GM19239 (cell line): ENCODE results near the gene TAS2R20.
A peak's percentile ranks its signal among the peaks of the same experiment; 100 is the strongest.

Experiments used
- DNase-seq: peaks from one replicate; pipeline ENCODE4 v3.0.0; 2011; ENCODE audit warnings: low spot score; ENCODE audit not compliant: insufficient read length
- FAIRE-seq: peaks from 2 replicates; lab custom pipeline; 2011; peaks lifted over from hg19 to GRCh38; lab: Jason Lieb, UNC

Gene TAS2R20

DNA sequence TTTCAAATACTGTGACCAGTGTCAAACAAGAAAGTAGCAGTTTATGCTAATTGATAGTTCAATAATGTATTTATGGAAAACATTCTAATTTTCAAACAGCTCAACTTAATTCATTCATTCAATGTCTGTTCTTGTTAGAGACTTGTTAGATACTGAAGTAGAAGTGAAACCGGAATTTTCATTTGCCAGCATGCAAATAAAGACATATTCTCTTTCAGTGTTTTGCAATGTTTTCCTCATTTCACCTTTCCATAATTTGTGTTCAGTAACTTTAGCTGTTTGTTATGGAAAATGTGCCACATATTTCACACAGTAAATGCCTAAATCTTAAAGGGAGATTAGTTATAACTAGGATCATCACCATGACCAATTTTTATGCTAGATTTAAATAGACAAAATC lies 32.6 kb downstream of the TAS2R20 start:
- DNase-seq (no peak), FAIRE-seq (no peak)

DNA sequence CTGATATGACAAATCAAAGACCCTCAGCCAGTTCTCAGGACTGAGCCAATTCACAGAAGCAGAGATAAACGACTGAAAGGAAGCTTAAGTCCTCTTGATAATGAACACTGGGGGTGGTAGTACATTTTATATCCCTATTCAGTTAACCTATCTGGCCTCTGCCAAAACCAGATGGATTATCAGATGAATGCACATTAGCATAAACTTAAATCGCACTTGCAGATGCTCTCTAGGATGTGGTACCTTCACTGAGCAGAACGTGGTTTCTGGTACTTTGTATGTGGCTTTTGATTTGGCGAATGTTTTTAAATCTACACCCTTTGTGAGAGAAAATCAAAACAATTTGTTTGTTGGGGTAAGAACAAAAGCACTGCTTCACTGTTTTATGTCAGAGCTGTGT lies 37.9 kb downstream of the TAS2R20 start:
- FAIRE-seq (peak; percentile 26), DNase-seq (no peak)

- DNase-seq (no peak), FAIRE-seq (no peak)
These were observed 38.3 kb downstream of the TAS2R20 start for GRCh38 chr12:10959804-10960203.

GRCh38 chr12:10957741-10958140 lies 40.4 kb downstream of the TAS2R20 start:
- no peak for DNase-seq

GRCh38 chr12:10956085-10956484 lies 42.0 kb downstream of the TAS2R20 start:
- FAIRE-seq: no peak
- no peak for DNase-seq

More at GRCh38 chr12:10957741-10958140, 40.4 kb downstream of the TAS2R20 start:
- no peak for FAIRE-seq

- no peak for DNase-seq
- no peak for FAIRE-seq
These were observed 45.5 kb downstream of the TAS2R20 start for GRCh38 chr12:10952645-10953044.
